ENCODE measurements around the gene CPLANE2. TPM values are rescaled to one million over a fixed set of nuclear protein-coding genes. Genes with fewer than 3 reads are reported as not detected.
"Not testable (repeated sequence)": the region's sequence is repeated elsewhere in the genome, so short reads cannot be mapped to it uniquely, and the experiment has no call there.

Gene CPLANE2
- total RNA-seq, 1 donor from 2014 or later: 3.1 TPM

DNA sequence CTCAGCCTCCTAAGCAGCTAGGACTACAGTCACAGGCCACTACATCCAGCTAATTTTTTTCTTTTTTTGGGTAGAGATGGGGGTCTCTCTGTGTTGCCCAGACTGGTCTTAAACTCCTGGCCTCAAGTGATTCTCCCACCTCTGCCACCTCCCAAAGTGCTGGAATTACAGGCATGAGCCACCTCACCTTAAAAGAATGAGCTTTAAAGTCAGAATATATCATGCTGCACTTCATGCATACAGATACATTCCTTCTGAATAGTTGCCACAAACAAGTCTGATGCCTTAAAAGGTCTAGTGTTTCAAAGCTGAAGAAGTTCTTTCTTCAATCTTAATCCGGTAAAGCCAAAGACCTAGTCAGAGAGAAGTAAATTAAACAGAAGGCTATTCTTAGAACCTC, 23.8 kb upstream of the CPLANE2 start:
- Histone ChIP-seq H3K27me3 (ENCODE audit: control insufficient read depth in 3 of 3, insufficient read depth in 3 of 3, low read length in 3 of 3) (no peaks in the 10 kb centered on the region), H3K4me1 (ENCODE audit: control insufficient read depth in 3 of 3, insufficient read depth in 3 of 3, low read length in 3 of 3) (no peaks in the 10 kb centered on the region), H3K9me3 (ENCODE audit: control insufficient read depth in 3 of 3, low read length in 3 of 3) (no peaks in the 10 kb centered on the region), H3K4me3 (ENCODE audit: low read length in 3 of 3) (no peak overlapping the region), H3K36me3 (ENCODE audit: control insufficient read depth in 3 of 3, insufficient read depth in 3 of 3, low read length in 3 of 3) (peaks cover 0 to 8% (median 2%) of the 10 kb centered on the region in 3 donors), H3K27ac (ENCODE audit: low read depth, low read length) (no peak overlapping the region), H3K9ac (ENCODE audit: low read depth in 1 of 3, low read length in 3 of 3) (no peak overlapping the region)

- Histone ChIP-seq H3K4me1 (ENCODE audit: control insufficient read depth in 3 of 3, insufficient read depth in 3 of 3, low read length in 3 of 3) (peaks cover 0 to 7% (median 0%) of the 10 kb centered on the region in 3 donors), H3K27ac (ENCODE audit: low read depth, low read length) (no peak overlapping the region), H3K9me3 (ENCODE audit: control insufficient read depth in 3 of 3, low read length in 3 of 3) (no peaks in the 10 kb centered on the region), H3K9ac (ENCODE audit: low read depth in 1 of 3, low read length in 3 of 3) (no peak overlapping the region), H3K4me3 (ENCODE audit: low read length in 3 of 3) (no peak overlapping the region), H3K36me3 (ENCODE audit: control insufficient read depth in 3 of 3, insufficient read depth in 3 of 3, low read length in 3 of 3) (peaks cover 5 to 21% (median 16%) of the 10 kb centered on the region in 3 donors), H3K27me3 (ENCODE audit: control insufficient read depth in 3 of 3, insufficient read depth in 3 of 3, low read length in 3 of 3) (no peaks in the 10 kb centered on the region)
These were observed 21.7 kb upstream of the CPLANE2 start for GRCh38 chr1:16258591-16259135.

DNA sequence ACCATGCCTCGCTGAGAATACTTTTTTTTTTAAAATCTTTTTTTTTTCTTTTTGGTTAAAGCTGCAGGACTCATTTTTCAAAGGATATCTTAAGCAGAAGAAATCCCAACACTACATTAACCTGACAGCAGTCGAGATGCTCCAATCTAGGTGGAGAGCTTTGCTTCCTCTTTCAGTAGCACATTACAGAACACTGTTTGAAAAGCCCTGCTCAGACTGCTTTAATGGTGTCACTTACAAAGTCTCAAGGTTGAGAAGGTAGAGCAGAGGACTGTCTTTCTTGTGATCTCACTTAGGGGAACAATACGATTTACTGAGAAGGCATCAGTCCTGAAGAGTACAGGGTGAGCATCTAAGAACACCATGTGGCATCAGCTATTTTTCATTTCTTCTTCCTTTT, 21.0 kb upstream of the CPLANE2 start:
- Histone ChIP-seq H3K27ac (ENCODE audit: low read depth, low read length) (no peak overlapping the region), H3K4me1 (ENCODE audit: control insufficient read depth in 3 of 3, insufficient read depth in 3 of 3, low read length in 3 of 3) (peaks cover 0 to 7% (median 0%) of the 10 kb centered on the region in 3 donors), H3K4me3 (ENCODE audit: low read length in 3 of 3) (no peak overlapping the region), H3K36me3 (ENCODE audit: control insufficient read depth in 3 of 3, insufficient read depth in 3 of 3, low read length in 3 of 3) (peaks cover 8 to 28% (median 21%) of the 10 kb centered on the region in 3 donors), H3K27me3 (ENCODE audit: control insufficient read depth in 3 of 3, insufficient read depth in 3 of 3, low read length in 3 of 3) (no peaks in the 10 kb centered on the region), H3K9me3 (ENCODE audit: control insufficient read depth in 3 of 3, low read length in 3 of 3) (no peaks in the 10 kb centered on the region), H3K9ac (ENCODE audit: low read depth in 1 of 3, low read length in 3 of 3) (no peak overlapping the region)

DNA sequence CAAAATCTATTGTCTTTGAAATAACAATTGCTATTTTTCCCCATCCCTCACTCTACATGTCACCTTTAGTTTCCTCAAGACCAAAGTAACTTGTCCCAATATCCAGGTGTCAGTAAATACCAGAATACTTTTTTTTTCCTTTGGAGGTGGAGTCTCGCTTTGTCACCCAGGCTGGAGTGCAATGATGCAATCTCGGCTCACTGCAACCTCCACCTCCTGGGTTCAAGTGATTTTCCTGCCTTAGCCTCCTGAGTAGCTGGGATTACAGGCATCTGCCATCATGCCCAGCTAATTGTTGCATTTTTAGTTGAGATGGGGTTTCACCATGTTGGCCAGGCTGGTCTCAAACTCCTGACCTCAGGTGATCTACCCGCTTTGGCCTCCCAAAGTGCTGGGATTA, 20.6 kb upstream of the CPLANE2 start:
- not testable (repeated sequence) for H3K9ac ChIP-seq (ENCODE audit: low read depth in 1 of 3, low read length in 3 of 3); H3K4me3 ChIP-seq (ENCODE audit: low read length in 3 of 3); H3K9me3 ChIP-seq (ENCODE audit: control insufficient read depth in 3 of 3, low read length in 3 of 3); H3K4me1 ChIP-seq (ENCODE audit: control insufficient read depth in 3 of 3, insufficient read depth in 3 of 3, low read length in 3 of 3); H3K27me3 ChIP-seq (ENCODE audit: control insufficient read depth in 3 of 3, insufficient read depth in 3 of 3, low read length in 3 of 3); H3K27ac ChIP-seq (ENCODE audit: low read depth, low read length)
- H3K36me3 ChIP-seq (ENCODE audit: control insufficient read depth in 3 of 3, insufficient read depth in 3 of 3, low read length in 3 of 3): peaks cover 8 to 32% (median 26%) of the 10 kb centered on the region in 3 donors

GRCh38 chr1:16256478-16256877, 19.5 kb upstream of the CPLANE2 start:
- no peak overlapping the region for H3K27ac ChIP-seq (ENCODE audit: low read depth, low read length)
- no peaks in the 10 kb centered on the region for H3K9me3 ChIP-seq (ENCODE audit: control insufficient read depth in 3 of 3, low read length in 3 of 3)
- H3K36me3 ChIP-seq (ENCODE audit: control insufficient read depth in 3 of 3, insufficient read depth in 3 of 3, low read length in 3 of 3): peaks cover 14 to 42% (median 35%) of the 10 kb centered on the region in 3 donors
- H3K27me3 ChIP-seq (ENCODE audit: control insufficient read depth in 3 of 3, insufficient read depth in 3 of 3, low read length in 3 of 3): no peaks in the 10 kb centered on the region
- no peak overlapping the region for H3K9ac ChIP-seq (ENCODE audit: low read depth in 1 of 3, low read length in 3 of 3)
- peaks cover 0 to 7% (median 0%) of the 10 kb centered on the region in 3 donors for H3K4me1 ChIP-seq (ENCODE audit: control insufficient read depth in 3 of 3, insufficient read depth in 3 of 3, low read length in 3 of 3)
- no peak overlapping the region for H3K4me3 ChIP-seq (ENCODE audit: low read length in 3 of 3)

DNA sequence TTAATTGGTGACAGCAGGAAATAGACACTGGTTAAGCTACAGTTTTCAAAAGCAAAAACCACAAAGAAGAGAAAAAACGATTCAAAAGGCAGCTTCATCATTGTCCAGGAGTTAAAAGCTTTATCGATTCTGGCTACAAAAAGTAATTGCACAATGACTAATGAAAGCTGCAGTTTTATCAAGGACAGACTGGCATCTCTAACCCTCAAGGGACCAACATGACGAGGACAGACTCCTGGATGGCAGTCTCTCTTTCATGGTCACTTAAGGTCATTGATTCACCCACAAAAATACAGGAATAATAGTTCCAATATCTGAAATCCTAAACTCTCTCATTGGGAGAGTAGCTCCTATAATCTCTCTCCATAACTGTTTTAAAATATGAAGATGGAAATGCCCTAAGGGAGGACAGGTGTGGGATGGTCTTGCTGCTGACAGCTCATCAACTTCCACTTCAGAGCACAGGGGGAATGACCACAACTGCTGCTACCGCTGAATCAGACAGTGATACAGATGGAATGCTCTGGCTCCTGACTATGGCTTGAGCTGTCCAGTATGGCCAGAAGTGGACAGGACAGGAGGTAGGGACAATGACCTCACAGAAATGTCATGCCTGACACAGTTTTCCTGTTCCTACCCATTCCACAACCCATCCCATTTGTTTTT, 17.4 kb upstream of the CPLANE2 start:
- Histone ChIP-seq H3K9me3 (ENCODE audit: control insufficient read depth in 3 of 3, low read length in 3 of 3) (no peaks in the 10 kb centered on the region), H3K4me3 (ENCODE audit: low read length in 3 of 3) (no peak overlapping the region), H3K36me3 (ENCODE audit: control insufficient read depth in 3 of 3, insufficient read depth in 3 of 3, low read length in 3 of 3) (peaks cover 23 to 52% (median 41%) of the 10 kb centered on the region in 3 donors), H3K9ac (ENCODE audit: low read depth in 1 of 3, low read length in 3 of 3) (no peak overlapping the region), H3K27me3 (ENCODE audit: control insufficient read depth in 3 of 3, insufficient read depth in 3 of 3, low read length in 3 of 3) (no peaks in the 10 kb centered on the region), H3K27ac (ENCODE audit: low read depth, low read length) (no peak overlapping the region), H3K4me1 (ENCODE audit: control insufficient read depth in 3 of 3, insufficient read depth in 3 of 3, low read length in 3 of 3) (peaks cover 12 to 15% (median 13%) of the 10 kb centered on the region in 3 donors)

GRCh38 chr1:16253332-16253922, 16.4 kb upstream of the CPLANE2 start:
- H3K36me3 ChIP-seq (ENCODE audit: control insufficient read depth in 3 of 3, insufficient read depth in 3 of 3, low read length in 3 of 3): peaks cover 23 to 50% (median 41%) of the 10 kb centered on the region in 3 donors
- no peak overlapping the region for H3K27ac ChIP-seq (ENCODE audit: low read depth, low read length)
- no peak overlapping the region for H3K9ac ChIP-seq (ENCODE audit: low read depth in 1 of 3, low read length in 3 of 3)
- no peaks in the 10 kb centered on the region for H3K9me3 ChIP-seq (ENCODE audit: control insufficient read depth in 3 of 3, low read length in 3 of 3)
- H3K4me3 ChIP-seq (ENCODE audit: low read length in 3 of 3): no peak overlapping the region
- H3K4me1 ChIP-seq (ENCODE audit: control insufficient read depth in 3 of 3, insufficient read depth in 3 of 3, low read length in 3 of 3): peaks cover 22 to 25% (median 23%) of the 10 kb centered on the region in 3 donors
- no peaks in the 10 kb centered on the region for H3K27me3 ChIP-seq (ENCODE audit: control insufficient read depth in 3 of 3, insufficient read depth in 3 of 3, low read length in 3 of 3)

GRCh38 chr1:16252912-16253311, 15.9 kb upstream of the CPLANE2 start:
- no peak overlapping the region for H3K4me3 ChIP-seq (ENCODE audit: low read length in 3 of 3)
- H3K4me1 ChIP-seq (ENCODE audit: control insufficient read depth in 3 of 3, insufficient read depth in 3 of 3, low read length in 3 of 3): peaks cover 27 to 30% (median 28%) of the 10 kb centered on the region in 3 donors
- H3K9ac ChIP-seq (ENCODE audit: low read depth in 1 of 3, low read length in 3 of 3): no peak overlapping the region
- H3K9me3 ChIP-seq (ENCODE audit: control insufficient read depth in 3 of 3, low read length in 3 of 3): no peaks in the 10 kb centered on the region
- H3K36me3 ChIP-seq (ENCODE audit: control insufficient read depth in 3 of 3, insufficient read depth in 3 of 3, low read length in 3 of 3): peaks cover 23 to 50% (median 41%) of the 10 kb centered on the region in 3 donors
- H3K27me3 ChIP-seq (ENCODE audit: control insufficient read depth in 3 of 3, insufficient read depth in 3 of 3, low read length in 3 of 3): no peaks in the 10 kb centered on the region
- no peak overlapping the region for H3K27ac ChIP-seq (ENCODE audit: low read depth, low read length)

- Histone ChIP-seq H3K4me1 (ENCODE audit: control insufficient read depth in 3 of 3, insufficient read depth in 3 of 3, low read length in 3 of 3) (peaks cover 32 to 36% (median 35%) of the 10 kb centered on the region in 3 donors), H3K36me3 (ENCODE audit: control insufficient read depth in 3 of 3, insufficient read depth in 3 of 3, low read length in 3 of 3) (peaks cover 28 to 57% (median 46%) of the 10 kb centered on the region in 3 donors), H3K4me3 (ENCODE audit: low read length in 3 of 3) (no peak overlapping the region), H3K27ac (ENCODE audit: low read depth, low read length) (no peak overlapping the region), H3K27me3 (ENCODE audit: control insufficient read depth in 3 of 3, insufficient read depth in 3 of 3, low read length in 3 of 3) (no peaks in the 10 kb centered on the region), H3K9ac (ENCODE audit: low read depth in 1 of 3, low read length in 3 of 3) (no peak overlapping the region), H3K9me3 (ENCODE audit: control insufficient read depth in 3 of 3, low read length in 3 of 3) (no peaks in the 10 kb centered on the region)
These were observed 14.4 kb upstream of the CPLANE2 start for GRCh38 chr1:16251381-16251780.
